NCI-H345 treated with DMSO at 0.1 percent for 48 hours (cell line): ENCODE results near the gene SHLD1.
"Not testable (repeated sequence)": the region's sequence is repeated elsewhere in the genome, so short reads cannot be mapped to it uniquely, and the experiment has no call there.

ENCODE experiments used
- DNase-seq: peaks from one replicate; lab custom pipeline; 2025; ENCODE audit not compliant: unreplicated experiment; lab: John Stamatoyannopoulos, UW

Gene SHLD1

DNA sequence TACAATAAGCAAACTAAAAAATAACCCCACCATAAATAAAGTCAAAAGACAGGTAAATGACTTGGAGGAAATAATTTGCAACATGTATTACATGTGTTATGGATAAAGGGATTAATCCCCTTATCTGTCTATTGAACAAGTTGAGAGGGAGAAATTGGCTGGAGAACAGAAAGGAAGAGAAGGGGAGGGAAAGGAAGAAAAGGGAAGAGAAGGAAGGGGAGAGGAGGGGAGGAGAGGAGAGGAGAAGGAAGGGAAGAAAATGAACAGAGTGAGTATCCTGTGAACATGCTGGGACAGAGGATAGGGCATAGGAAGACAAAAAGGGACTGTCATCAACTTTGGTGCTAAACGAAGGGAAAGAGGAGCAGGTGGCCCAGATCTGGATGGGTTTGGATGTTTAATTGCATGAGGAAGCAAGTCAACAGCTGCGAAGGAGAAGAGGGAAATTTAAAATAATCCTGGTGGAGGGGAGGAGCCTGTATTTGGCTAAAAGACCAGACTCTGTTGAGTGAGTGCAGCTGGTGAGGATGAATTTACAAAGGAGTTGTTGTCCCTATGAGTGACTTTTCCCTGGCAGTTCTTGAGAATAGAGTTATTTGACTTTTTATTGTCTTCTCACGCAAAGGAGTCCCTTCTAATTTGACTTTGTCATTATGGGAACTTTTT is 14.2 kb upstream of the SHLD1 start:
- no peak for DNase-seq

DNA sequence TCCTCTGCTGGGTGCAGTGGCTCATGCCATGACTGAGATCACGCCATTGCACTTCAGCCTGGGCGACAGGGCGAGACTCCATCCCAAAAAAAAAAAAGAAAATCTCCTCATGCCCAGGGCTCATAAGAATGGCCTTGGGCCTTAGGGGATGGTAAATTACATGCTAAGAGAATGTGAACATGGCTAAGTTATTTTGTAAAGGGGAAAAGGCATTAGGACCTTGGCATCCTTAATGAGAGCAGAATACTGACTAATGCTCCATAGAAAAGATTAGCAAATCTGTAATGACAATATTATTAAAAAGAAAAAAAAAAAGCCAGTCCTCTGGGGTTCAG is 12.6 kb upstream of the SHLD1 start:
- no peak for DNase-seq

DNA sequence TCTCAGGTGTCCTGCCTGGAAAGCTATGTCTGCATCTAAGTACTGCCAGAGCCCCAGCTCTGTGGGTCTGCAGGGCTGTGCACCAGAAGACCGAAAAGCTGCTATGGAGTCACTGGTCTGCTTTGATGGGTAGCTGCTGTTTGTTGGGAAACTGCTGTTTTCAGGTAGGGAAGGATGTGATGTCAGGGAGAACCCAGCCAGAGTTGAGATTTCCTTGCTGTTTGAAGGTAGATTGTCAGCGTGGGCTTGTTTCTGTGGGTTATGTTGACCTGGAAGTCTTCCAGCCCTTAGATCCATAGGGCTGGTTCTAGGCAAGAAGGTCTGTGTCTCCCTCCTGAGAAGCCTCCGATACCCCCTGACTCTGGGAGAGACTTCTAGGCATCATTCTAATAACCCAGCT is 12.2 kb upstream of the SHLD1 start:
- no peak for DNase-seq

DNA sequence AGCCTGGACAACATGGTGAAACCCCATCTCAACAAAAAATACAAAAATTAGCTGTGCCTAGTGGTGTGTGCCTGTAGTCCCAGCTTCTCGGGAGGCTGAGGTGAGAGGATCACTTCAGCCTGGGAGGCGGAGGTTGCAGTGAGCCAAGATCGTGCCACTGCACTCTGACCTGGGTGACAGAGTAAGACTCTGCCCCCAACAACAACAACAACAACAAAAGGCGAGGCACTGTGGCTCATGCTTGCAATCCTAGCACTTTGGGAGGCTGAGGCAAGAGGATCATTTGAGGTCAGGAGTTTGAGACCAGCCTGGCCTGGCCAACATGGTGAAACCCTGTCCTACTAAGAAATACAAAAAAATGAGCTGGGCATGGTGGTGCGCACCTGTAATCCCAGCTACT is 9.6 kb upstream of the SHLD1 start:
- not testable (repeated sequence) for DNase-seq

DNA sequence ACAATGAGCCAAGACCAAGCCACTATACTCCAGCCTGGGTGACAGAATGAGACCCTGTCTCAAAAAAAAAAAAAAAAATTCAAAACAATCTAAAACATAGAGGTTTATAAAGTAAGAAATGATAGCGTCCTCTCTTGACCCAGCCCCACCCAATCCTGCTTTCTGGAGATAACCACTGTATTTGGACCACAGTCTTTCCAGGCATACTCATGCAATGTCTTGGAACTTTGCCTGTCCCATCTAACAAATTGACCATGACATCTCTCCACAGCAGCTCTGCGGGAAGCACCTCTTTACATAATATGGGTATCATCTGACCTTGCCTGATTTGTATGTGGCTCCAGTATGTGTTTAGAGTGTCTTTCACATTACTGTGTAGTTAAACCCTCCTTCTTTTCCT is 9.1 kb upstream of the SHLD1 start:
- peak; percentile 78 for DNase-seq

DNA sequence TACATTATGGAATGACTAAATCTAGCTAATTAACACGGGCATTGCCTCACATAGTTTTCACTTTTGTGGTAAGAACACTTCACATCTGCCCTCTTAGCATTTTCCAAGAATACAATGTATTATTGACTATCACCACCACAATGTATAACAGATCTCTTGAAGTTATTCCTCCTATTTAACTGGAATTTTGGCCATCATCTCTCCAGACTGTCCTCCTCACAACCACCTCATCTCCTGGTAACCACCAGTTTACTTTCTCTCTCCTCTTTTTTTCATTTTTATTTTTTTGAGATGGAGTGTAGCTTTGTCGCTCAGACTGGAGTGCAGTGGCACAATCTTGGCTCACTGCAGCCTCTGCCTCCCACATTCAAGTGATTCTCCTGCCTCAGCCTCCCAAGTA is 8.2 kb upstream of the SHLD1 start:
- DNase-seq: no peak

DNA sequence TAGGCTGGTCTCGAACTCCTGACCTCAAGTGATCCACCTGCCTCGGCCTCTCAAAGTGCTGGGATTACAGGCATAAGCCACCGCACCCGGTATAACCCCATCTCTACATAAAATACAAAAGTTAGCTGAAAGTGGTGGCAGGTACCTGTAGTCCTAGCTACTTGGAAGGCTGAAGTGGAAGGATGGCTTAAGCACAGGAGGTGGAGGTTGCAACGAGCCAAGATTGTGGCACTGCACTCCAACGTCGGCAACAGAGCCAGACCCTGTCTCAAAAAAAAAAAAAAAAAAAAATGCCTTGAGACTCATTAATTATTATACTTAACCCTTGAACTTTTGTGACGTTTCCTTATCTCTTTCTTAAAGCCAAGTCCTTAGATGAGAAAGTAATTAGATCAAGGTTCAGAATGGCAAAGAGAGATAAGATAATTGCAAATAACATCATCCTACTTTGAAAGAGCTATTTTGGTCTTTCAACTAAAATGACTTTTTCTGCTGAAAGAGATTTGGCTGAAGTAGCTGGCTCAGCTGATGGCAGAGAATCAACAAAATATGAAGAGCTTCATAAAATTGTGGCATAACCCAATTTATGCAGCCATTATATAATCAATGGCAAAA is 4.7 kb upstream of the SHLD1 start:
- DNase-seq: no peak

DNA sequence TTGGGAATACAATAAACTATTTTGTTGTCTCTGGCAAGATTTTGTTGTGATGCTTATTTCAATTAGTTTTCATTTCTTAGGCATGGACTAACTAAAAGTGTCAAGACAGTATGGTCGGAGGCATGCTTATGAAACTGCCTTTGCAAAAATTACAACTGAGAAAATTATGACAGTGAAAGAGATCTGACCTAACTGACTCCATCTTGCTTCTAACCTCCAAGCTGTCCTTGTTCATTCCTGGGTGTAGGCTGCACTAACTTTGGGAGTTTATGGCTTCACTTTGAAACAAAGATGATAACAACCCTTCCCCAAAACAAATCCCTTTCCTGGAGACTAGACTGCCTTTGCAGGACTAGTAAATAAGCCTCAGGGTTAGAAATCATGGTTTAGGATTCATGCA is 4.1 kb upstream of the SHLD1 start:
- DNase-seq: no peak

DNA sequence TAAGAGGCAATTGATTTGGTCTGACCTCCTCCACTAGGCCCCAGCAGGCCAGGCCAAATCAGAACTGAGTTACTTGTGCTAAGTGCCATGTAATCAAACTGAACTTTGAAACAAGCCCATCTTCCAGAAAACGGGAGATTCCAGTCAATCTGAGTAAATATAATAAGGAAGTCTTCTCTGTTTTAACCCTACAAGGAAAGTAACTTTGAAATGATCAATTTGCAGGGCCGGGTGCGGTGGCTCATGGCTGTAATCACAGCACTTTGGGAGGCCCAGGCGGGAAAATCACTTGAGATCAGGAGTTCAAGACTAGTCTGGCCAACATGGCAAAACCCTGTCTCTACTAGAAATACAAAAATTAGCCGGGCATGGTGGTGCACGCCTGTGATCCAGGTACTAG is 2.0 kb upstream of the SHLD1 start:
- no peak for DNase-seq

DNA sequence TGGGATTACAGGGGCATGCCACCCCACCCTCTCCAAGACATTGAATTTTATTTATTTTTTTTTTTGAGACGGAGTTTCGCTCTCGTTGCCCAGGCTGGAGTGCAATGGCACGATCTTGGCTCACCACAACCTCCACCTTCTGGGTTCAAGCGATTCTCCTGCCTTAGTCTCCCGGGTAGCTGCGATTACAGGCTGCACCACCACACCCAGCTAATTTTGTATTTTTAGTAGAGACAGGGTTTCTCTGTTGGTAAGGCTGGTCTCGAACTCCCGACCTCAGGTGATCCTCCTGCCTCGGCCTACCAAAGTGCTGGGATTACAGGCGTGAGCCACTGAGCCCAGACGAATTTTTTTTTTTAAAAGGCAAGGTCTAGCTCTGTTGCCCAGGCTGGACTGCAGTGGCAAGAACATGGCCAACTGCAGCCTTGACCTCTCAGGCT is 669 bp upstream of the SHLD1 start:
- DNase-seq: not testable (repeated sequence)

DNA sequence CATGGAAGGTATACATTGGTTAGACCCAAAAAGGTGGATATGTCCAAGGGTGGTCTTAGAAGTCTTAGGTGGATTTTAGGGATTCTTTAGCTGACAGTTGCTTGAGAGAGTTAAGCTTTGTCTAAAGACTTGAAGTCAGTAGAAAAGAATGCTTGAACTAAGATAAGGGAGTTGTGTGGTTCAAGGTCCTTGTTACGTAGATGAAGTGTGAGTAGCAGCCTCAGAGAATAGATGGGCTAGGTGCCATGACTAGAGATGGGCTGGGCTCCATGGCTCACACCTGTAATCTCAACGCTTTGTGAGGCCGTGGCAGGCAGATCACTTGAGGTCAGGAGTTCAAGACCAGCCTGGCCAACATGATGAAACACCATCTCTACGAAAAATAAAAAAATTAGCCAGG is 1.7 kb downstream of the SHLD1 start:
- no peak for DNase-seq

DNA sequence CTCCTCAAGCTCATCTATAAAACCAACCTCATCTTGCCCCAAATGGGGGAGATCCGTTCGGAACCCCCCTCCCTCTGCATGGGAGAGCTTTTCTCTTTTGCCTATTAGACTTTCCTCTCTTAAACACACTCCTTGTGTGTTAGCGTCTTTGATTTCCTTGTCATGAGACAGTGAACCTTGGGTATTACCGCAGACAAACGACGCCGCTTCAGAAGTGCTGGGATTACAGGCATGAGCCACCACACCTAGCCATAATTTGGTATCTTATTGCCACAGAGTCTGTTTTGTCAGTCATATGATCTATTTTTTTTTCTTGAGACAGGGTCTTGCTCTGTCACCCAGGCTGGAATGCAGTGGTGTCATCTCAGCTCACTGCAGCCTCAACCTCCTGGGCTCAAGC is 3.6 kb downstream of the SHLD1 start:
- DNase-seq: no peak

DNA sequence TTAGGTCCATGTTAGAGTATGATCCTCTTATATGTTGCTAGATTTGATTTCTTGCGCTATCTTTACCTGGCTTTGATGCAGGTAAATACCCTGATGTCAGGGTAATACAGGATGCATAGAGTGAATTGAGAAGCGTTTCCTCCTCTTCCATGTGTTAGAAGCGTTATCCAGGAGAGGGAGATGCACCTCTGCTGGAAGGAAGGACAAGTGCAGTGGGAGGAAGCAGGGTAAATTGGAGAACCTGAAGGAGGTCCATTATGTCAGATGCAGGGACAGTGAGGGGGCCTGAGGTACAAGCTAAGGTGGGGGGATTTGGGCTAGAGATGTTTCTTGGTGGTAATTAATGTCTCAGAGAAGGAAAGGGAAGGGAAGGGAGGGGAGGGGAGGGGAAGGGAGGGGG is 7.7 kb downstream of the SHLD1 start:
- no peak for DNase-seq

DNA sequence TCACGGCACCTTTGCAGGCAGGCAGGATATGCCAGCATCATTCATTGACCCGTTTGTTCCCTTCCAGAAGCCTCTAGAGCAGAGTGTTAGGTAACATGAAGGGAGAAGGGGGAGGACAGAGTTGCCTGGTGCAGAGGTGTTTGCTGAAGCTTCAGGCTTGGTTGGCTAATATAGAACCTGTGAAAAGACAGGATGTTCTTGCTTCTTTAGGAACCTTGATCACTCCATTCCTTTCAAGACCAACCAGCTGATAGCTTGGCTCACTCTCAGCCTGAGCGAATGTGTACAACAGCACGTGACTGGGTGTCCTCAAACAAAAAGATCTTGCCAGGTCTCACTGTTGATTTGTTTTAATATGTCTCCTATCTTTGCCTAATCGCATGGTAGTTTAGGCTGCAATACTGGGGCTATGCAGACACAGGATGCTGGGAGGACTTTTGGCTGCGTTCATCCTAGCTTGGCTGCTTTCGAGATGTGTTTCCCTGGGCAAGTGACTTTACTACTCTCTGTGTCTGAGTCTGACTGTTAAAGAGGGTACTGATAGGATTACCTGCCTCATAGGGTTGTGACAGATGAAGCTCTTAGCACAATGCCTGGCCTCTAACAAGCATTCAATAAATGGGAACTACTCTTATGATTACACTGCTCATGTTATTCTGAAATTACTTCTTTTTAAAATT is 16.0 kb downstream of the SHLD1 start:
- DNase-seq: no peak

DNA sequence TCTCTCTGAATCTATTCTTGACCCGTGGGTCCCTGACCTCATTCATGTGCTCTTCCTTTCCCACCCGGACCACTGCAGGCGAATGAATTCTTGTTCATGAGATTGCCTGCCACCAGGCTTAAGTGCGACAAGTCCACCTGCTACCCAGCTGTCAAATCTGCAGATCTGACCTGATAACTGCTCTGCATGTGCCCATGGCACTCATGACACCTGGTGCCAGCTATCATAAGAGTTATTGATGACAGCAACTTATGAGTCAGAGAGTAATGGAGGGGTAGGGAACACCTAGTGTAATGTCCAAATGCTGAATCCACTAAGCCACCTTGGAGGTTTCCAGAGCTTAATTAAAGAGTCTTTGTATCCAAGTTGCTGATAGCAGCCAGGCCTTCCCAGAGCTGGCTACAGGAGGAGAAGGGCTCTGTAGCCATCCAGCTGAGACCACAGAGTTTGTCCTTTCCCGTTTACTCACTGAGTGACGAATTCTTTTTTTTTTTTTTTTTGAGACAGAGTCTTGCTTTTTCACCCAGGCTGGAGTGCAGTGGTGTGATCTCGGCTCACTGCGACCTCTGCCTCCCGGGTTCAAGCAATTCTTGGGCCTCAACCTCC is 17.4 kb downstream of the SHLD1 start:
- DNase-seq: no peak

DNA sequence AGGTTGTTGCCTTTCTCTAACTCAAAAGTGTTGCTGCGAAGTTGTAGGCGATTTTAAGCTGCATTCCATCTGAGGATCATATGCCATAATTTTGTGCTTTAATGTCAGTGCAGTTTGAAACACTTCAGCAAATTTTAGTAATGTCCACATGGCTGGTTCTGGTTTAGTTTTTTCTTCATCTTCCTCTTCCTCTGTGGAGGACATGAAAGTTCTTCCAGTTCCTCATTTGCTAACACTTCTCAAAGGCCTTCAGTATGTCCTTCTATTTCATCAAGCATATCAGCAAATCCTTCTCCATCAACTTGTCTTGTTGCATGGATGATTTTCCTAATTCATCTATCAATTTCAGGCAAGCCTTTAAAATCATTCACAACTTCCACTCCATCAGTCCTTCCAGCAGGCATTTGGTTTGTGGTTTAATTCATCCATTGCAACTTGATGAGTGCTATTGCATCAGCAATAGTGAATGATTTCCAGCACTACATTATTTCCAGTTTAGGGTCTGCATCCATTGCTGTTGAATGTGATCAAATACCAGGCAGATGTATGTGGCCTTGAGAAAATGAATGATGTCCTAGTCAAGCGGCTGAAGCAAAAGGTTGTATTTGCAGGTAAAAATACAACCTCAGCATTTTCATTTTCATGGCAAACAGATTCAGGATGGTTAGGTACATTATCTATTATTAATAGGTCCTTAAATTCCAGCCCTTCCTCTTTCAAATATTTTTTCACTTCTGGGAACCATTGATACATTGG is 20.2 kb downstream of the SHLD1 start:
- no peak for DNase-seq

DNA sequence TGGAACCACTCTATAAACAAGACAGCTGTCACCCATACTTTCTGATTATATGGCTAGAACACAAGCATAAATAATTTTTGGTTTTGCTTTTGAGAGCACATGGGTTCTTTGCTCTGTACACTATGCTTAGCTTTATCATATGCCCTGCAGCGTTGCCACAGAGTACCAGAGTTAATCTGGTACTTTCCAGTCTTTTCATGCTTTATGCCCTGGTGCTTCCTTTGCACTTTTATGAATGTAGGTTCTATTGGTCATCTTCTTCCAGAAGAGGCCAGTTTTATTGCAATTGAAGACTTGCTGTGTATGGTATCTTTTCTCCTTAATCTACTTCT is 20.8 kb downstream of the SHLD1 start:
- DNase-seq: no peak

DNA sequence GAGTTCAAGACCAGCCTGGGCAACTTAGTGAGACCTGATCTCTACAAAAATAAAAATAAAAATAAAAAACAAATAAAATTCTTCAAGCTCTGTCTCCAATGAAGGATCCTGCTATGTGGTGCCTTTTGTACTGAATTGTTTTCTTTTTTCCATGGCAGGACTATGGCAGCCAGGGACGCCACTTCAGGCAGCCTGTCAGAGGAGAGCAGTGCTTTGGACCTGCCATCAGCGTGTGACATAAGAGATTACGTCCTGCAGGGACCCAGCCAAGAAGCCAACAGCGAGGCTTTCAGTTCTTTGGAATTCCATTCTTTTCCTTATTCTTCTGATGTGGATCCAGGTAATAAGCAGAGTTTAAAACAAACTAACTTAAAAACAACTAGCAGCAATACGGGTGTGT is 22.5 kb downstream of the SHLD1 start:
- no peak for DNase-seq

DNA sequence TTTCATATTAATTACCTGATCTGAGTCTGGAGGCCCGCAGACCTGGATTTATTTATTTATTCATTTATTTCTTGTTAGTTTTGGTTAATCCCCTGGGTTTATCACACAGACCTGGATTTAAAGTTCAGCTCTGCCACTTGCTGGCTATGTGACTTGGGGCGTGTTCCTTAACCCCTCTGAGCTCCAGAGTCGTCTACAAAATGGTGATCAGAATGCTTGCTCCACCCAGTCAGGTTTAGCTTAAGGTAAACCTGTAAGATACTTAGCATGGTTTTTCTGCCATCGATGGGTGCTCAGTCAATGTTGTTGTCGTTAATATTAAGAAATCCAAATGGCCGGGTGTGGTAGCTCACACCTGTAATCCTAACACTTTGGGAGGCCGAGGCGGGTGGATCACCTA is 23.4 kb downstream of the SHLD1 start:
- no peak for DNase-seq

DNA sequence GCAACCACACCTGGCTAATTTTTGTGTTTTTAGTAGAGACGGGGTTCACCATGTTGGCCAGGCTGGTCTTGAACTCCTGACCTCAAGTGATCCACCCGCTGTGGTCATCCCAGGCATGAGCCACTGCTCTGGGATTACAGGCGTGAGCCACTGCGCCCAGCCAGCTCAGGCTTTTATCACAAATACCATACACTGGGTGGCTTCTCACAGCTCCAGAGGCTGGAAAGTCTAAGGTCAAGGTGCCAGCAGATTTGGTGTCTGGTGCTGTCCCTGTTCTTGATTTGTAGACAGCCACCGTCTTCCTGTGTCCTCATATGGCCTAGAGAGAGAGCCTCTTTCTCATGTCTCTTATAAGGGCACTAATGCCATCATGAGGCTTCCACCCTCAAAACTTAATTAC is 25.9 kb downstream of the SHLD1 start:
- DNase-seq: no peak

DNA sequence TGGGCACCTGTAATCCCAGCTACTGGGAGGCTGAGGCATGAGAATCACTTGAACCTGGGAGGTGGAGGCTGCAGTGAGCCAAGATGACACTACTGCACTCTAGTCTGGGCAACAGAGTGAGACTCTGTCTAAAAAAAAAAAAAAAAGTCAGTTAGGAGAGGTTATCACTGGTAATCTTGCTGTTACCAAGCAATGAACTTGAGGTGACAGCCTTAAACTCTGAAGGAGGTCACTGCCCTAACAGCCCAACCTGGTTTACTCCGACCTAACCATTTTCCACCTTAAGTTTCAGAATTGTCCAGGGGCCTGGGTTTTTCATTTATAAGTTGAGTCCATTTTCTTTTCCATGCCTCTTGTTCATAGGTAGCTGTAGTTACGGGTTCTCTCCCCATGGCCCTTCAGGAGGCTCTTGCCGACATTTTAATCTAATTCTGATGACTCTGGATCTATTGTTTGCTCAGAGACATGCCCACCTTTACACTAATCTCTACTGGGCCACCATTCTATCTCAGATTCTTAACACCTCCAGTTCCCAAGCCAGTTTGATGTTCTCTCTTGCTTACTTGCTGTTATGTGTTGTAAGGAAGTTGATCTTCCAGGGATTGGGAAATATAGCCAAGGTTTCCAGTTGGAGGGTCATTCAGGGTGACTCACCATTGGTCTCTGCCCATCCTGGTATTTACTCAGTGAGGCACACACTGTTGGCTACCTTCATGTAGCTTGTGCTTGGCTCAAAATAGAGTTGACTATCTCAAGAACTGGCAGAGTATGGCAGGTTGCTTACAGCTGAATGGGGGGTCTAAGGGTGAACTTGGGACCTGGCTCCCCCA is 29.1 kb downstream of the SHLD1 start:
- DNase-seq: no peak
